ENCODE measurements around the gene GHRHR. TPM values are rescaled to one million over a fixed set of nuclear protein-coding genes. Genes with fewer than 3 reads are reported as not detected.

The GHRHR gene
- total and polyA plus RNA-seq, 2 of the 4 experiments (the other 2 are of a cell fraction), result not detected

DNA sequence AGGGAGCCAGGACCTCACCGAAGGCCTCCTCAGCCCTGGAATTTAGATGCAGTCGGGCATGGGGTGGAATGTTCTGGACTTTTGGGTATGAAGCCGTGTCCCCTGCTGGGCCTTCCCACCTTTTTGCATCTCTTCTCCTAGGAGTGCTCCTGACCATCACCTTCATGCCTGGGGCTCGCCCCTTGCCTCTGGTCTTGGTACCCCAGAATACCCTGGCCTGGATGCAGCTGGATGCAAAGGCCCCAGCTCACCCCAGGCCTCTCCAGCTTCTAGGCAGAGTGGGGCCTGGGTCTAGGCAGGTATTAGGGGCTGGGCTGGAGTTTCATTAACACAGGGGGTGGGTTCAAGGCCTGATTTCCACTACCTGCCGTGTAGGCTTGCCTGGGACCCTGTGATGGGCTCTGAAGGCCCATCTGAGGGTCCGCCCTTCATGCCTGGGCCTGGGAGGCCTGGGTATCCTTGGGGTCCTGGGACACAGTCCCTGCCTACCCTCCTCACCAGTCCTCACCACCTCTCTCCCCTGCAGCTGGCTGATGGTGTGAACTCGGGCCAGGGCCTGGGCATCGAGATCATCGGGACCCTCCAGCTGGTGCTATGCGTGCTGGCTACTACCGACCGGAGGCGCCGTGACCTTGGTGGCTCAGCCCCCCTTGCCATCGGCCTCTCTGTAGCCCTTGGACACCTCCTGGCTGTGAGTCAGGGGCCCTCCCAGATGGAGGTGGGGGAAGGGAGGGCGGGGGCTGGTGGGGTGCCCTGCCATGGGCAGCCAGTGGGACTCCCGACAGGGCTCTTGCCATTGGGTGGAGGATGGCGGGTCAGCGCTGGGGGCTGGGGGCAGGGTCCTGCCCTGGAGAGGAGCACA lies 42.0 kb upstream of the GHRHR start:
- intact Hi-C loops (cut with micrococcal nuclease), result no loop called here
- CTCF ChIA-PET, result interaction anchor here (1.4 kb wide), 1 partner anchor 18 kb away, joined by 3 read pairs; no protein-coding TSS in a partner anchor
- no peak for TF ChIP-seq MAFK (IDR thresholded peaks at IDR 0.05; ENCODE audit: low read depth, low read length)
- no peak for TF ChIP-seq MXI1 (IDR thresholded peaks at IDR 0.05; ENCODE audit: borderline replicate concordance, low read depth, low read length)
- TF ChIP-seq POLR2A (IDR thresholded peaks at IDR 0.05; ENCODE audit: low read depth, low read length), result no peak
- no peak for TF ChIP-seq MAZ (IDR thresholded peaks at IDR 0.05; ENCODE audit: borderline replicate concordance, low read depth, low read length)
- TF ChIP-seq BHLHE40 (IDR thresholded peaks at IDR 0.05; ENCODE audit: low read depth, low read length), result no peak
- no peak for TF ChIP-seq SMC3 (IDR thresholded peaks at IDR 0.05; ENCODE audit: low read depth, low read length)
- no peak for TF ChIP-seq FOS (IDR thresholded peaks at IDR 0.05; ENCODE audit: low read depth, low read length)
- no peak for TF ChIP-seq RCOR1 (IDR thresholded peaks at IDR 0.05; ENCODE audit: insufficient replicate concordance, low read length)
- no peak for TF ChIP-seq CEBPB (IDR thresholded peaks at IDR 0.05; ENCODE audit: low read depth, low read length)
- no peak for TF ChIP-seq RFX5 (IDR thresholded peaks at IDR 0.05; ENCODE audit: low read depth, low read length)
- no peak for TF ChIP-seq NFE2L2 (IDR thresholded peaks at IDR 0.05; ENCODE audit: low read depth, low read length)
- TF ChIP-seq, protein P1, sequence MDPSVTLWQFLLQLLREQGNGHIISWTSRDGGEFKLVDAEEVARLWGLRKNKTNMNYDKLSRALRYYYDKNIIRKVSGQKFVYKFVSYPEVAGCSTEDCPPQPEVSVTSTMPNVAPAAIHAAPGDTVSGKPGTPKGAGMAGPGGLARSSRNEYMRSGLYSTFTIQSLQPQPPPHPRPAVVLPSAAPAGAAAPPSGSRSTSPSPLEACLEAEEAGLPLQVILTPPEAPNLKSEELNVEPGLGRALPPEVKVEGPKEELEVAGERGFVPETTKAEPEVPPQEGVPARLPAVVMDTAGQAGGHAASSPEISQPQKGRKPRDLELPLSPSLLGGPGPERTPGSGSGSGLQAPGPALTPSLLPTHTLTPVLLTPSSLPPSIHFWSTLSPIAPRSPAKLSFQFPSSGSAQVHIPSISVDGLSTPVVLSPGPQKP (IDR thresholded peaks at IDR 0.05; ENCODE audit: borderline replicate concordance, low read depth, low read length), result no peak
- TF ChIP-seq RAD21 (IDR thresholded peaks at IDR 0.05; ENCODE audit: low read length), result no peak
- no peak for TF ChIP-seq CHD1 (IDR thresholded peaks at IDR 0.05; ENCODE audit: low read depth, low read length)
- TF ChIP-seq, protein P2, sequence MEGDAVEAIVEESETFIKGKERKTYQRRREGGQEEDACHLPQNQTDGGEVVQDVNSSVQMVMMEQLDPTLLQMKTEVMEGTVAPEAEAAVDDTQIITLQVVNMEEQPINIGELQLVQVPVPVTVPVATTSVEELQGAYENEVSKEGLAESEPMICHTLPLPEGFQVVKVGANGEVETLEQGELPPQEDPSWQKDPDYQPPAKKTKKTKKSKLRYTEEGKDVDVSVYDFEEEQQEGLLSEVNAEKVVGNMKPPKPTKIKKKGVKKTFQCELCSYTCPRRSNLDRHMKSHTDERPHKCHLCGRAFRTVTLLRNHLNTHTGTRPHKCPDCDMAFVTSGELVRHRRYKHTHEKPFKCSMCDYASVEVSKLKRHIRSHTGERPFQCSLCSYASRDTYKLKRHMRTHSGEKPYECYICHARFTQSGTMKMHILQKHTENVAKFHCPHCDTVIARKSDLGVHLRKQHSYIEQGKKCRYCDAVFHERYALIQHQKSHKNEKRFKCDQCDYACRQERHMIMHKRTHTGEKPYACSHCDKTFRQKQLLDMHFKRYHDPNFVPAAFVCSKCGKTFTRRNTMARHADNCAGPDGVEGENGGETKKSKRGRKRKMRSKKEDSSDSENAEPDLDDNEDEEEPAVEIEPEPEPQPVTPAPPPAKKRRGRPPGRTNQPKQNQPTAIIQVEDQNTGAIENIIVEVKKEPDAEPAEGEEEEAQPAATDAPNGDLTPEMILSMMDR (conservative IDR thresholded peaks at IDR 0.05; ENCODE audit: low read depth, low read length), result no peak

More for the DNA sequence above, 42.0 kb upstream of the GHRHR start:
- no peak overlapping the region for H3K23ac ChIP-seq (ENCODE audit: low read depth, low read length)
- peak overlapping the region; percentile 43 for H4K91ac ChIP-seq (ENCODE audit: insufficient read depth, low read depth, low read length)
- no TSS peak for BruUV-seq (replicated peaks)
- H3K4me1 ChIP-seq (ENCODE audit: control insufficient read depth, insufficient read depth, low read length), result peaks cover 10% of the 10 kb centered on the region
- H3K56ac ChIP-seq (ENCODE audit: extremely low read depth, insufficient read depth, low read length), result no peak overlapping the region
- WGBS, 2 experiments (ENCODE audit: extremely low coverage in 2 of 2, insufficient read length in 1 of 2), result no CpG with 5 or more reads among the region's 19 CpGs
- POLR2A ChIA-PET (ENCODE audit: unreplicated experiment), result no interaction called here
- H3K36me3 ChIP-seq (ENCODE audit: control insufficient read depth, insufficient read depth, low read length), result no peaks in the 10 kb centered on the region
- H3K9ac ChIP-seq (ENCODE audit: low read depth, low read length), result no peak overlapping the region
- peak overlapping the region; percentile 20; the same call in 1 of the 2 replicates for H3K4ac ChIP-seq (ENCODE audit: low read depth, low read length)
- H4K8ac ChIP-seq (ENCODE audit: low read depth in 2 of 2, low read length in 2 of 2), result peak overlapping the region in 1 of 2 experiments; percentile 23; a peak in 1 of 4 replicates
- H3K27ac ChIP-seq (ENCODE audit: insufficient read depth, low read length), result no peak overlapping the region
- in situ Hi-C loops (cut with MboI; ENCODE audit: low sequenced_read_pairs), result no loop called here
- H2AFZ ChIP-seq (replicated peaks; ENCODE audit: low read length, poor library complexity), result peak overlapping the region; percentile 77
- no peak overlapping the region for H2BK20ac ChIP-seq (ENCODE audit: low read depth, low read length)
- ATAC-seq (ENCODE audit: low read depth) (no peak), DNase-seq (no peak)
- peak overlapping the region; percentile 67; the same call in 1 of the 2 replicates for H2AK5ac ChIP-seq (ENCODE audit: low read depth, low read length)
- H3K4me3 ChIP-seq (ENCODE audit: insufficient read depth, low read depth, low read length), result no peak overlapping the region
- peak overlapping the region; percentile 28; the same call in 1 of the 2 replicates for H2BK120ac ChIP-seq (ENCODE audit: low read depth, low read length)
- H2BK5ac ChIP-seq (ENCODE audit: low read depth, low read length, poor library complexity, severe bottlenecking), result no peak overlapping the region
- H4K5ac ChIP-seq (ENCODE audit: low read depth, low read length), result peak overlapping the region; percentile 1; the same call in 1 of the 2 replicates
- H3K18ac ChIP-seq (ENCODE audit: low read depth, low read length), result peak overlapping the region; percentile 7; the same call in 1 of the 2 replicates
- peak overlapping the region; percentile 10 for H3K14ac ChIP-seq (replicated peaks; ENCODE audit: low read depth, low read length)
- H3K4me2 ChIP-seq (ENCODE audit: low read depth, low read length), result no peak overlapping the region
- dilution Hi-C loops (cut with HindIII; ENCODE audit: low sequenced_read_pairs, unreplicated experiment), result no loop called here
- H3K9me1 ChIP-seq (ENCODE audit: insufficient read depth, low read length), result peaks cover 9% of the 10 kb centered on the region; the same call in 1 of the 2 replicates
- H3K27me3 ChIP-seq (ENCODE audit: control insufficient read depth, insufficient read depth, low read length), result no peaks in the 10 kb centered on the region
- H4K20me1 ChIP-seq (ENCODE audit: insufficient read depth, low read length), result no peaks in the 10 kb centered on the region
- peaks cover under 1% of the 10 kb centered on the region for H3K9me3 ChIP-seq (ENCODE audit: control insufficient read depth, insufficient read depth, low read length)
- H3K79me1 ChIP-seq (ENCODE audit: low read depth in 1 of 2, low read length in 2 of 2), result no peaks in the 10 kb centered on the region
- H2AK9ac ChIP-seq (replicated peaks; ENCODE audit: low read depth, low read length, poor library complexity), result peak overlapping the region; percentile 55
- peak overlapping the region; percentile 14; the same call in 1 of the 3 replicates for H2BK15ac ChIP-seq (ENCODE audit: low read depth, low read length)
